Neural cell (in vitro differentiated cells): ENCODE measurements around the gene OR10C1. TPM values are rescaled to one million over a fixed set of nuclear protein-coding genes. Genes with fewer than 3 reads are reported as not detected.

Experiments used
- H2AFZ ChIP-seq: fragments of 200-600, 300-800 bp; sonication (generic), shearing (Covaris generic); 2 replicates; pipeline ENCODE4 v1.6.0; 2014; ENCODE audit warnings: low read depth, mild to moderate bottlenecking, antibody characterized with exemption, low read length, moderate library complexity
- H3F3A ChIP-seq: fragments of 200-600 bp; shearing (Covaris generic); 2 replicates; pipeline ENCODE4 v1.6.1; 2016; ENCODE audit warnings: mild to moderate bottlenecking, moderate library complexity, mixed read lengths, antibody characterized with exemption, low read length; ENCODE audit not compliant: insufficient read depth, poor library complexity, severe bottlenecking
- H3K27ac ChIP-seq: fragments of 200-600, 300-800 bp; sonication (generic), shearing (Covaris generic); 2 replicates; pipeline ENCODE4 v1.5.1; 2014; ENCODE audit warnings: mild to moderate bottlenecking, low read length, moderate library complexity
- H3K27me3 ChIP-seq: fragments of 300-800, 200-600 bp; sonication (generic), shearing (Covaris generic); 2 replicates; pipeline ENCODE4 v1.6.0; 2014; ENCODE audit warnings: mild to moderate bottlenecking, low read depth, low read length, moderate library complexity; ENCODE audit not compliant: insufficient read depth
- H3K36me3 ChIP-seq: fragments of 300-800, 200-600 bp; sonication (generic), shearing (Covaris generic); 2 replicates; pipeline ENCODE4 v1.5.1; 2014; ENCODE audit warnings: mild to moderate bottlenecking, antibody characterized with exemption, low read length, moderate library complexity; ENCODE audit not compliant: insufficient read depth
- H3K4me2 ChIP-seq: fragments of 300-800, 200-600 bp; sonication (generic), shearing (Covaris generic); 2 replicates; pipeline ENCODE4 v1.6.0; 2014; ENCODE audit warnings: mild to moderate bottlenecking, low read length
- H3K4me3 ChIP-seq: fragments of 300-800, 200-600 bp; sonication (generic), shearing (Covaris generic); 2 replicates; pipeline ENCODE4 v1.5.1; 2014; ENCODE audit warnings: mild to moderate bottlenecking, low read length, moderate library complexity
- H3K79me2 ChIP-seq: fragments of 200-600 bp; shearing (Covaris generic); replicated peaks from 2 replicates; pipeline ENCODE4 v1.6.0; 2014; ENCODE audit warnings: mild to moderate bottlenecking, low read length, moderate library complexity; ENCODE audit not compliant: insufficient read depth
- H3K9ac ChIP-seq: fragments of 300-800, 200-600 bp; sonication (generic), shearing (Covaris generic); 2 replicates; pipeline ENCODE4 v1.6.1; 2016; ENCODE audit warnings: mild to moderate bottlenecking, low read length, mixed read lengths
- H3K9me2 ChIP-seq: fragments of 200-600 bp; shearing (Covaris generic); 2 replicates; pipeline ENCODE4 v1.6.1; 2016; ENCODE audit warnings: mild to moderate bottlenecking, low read length, mixed read lengths; ENCODE audit not compliant: insufficient read depth
- H3K9me3 ChIP-seq: fragments of 200-600, 300-800 bp; sonication (generic), shearing (Covaris generic); 2 replicates; pipeline ENCODE4 v1.6.1; 2016; ENCODE audit warnings: mild to moderate bottlenecking, mixed run types, low read length, moderate library complexity, mixed read lengths
- H4K20me1 ChIP-seq: fragments of 200-600 bp; shearing (Covaris generic); 2 replicates; pipeline ENCODE4 v1.6.1; 2016; ENCODE audit warnings: mild to moderate bottlenecking, mixed run types; ENCODE audit not compliant: insufficient read depth
- EP300 ChIP-seq: fragments of 450-650 bp; conservative IDR thresholded peaks from 2 replicates; pipeline ENCODE4 v1.6.1; 2014; ENCODE audit warnings: antibody characterized with exemption, mild to moderate bottlenecking, moderate library complexity; ENCODE audit not compliant: poor library complexity, severe bottlenecking
- EZH2 ChIP-seq: fragments of 200-600, 300-800 bp; shearing (Covaris generic), sonication (generic); IDR thresholded peaks from 2 replicates; pipeline ENCODE4 v1.6.1; 2014; ENCODE audit warnings: antibody characterized with exemption, low read length, borderline replicate concordance, mild to moderate bottlenecking; ENCODE audit not compliant: insufficient read depth, poor library complexity, severe bottlenecking
- MXI1 ChIP-seq: fragments of 450-650 bp; conservative IDR thresholded peaks from 2 replicates; pipeline ENCODE4 v1.6.1; 2014; ENCODE audit warnings: antibody characterized with exemption, mild to moderate bottlenecking; ENCODE audit not compliant: poor library complexity, severe bottlenecking
- POLR2AphosphoS5 ChIP-seq: IDR thresholded peaks from 2 replicates; pipeline ENCODE4 v1.6.1; 2012
- RAD21 ChIP-seq: fragments of 450-650 bp; conservative IDR thresholded peaks from 2 replicates; pipeline ENCODE4 v1.6.1; 2014; ENCODE audit warnings: antibody characterized with exemption, mild to moderate bottlenecking, moderate library complexity
- REST ChIP-seq: IDR thresholded peaks from 2 replicates; pipeline ENCODE4 v1.6.1; 2012; ENCODE audit warnings: borderline replicate concordance
- SMC3 ChIP-seq: fragments of 450-650 bp; conservative IDR thresholded peaks from 2 replicates; pipeline ENCODE4 v1.6.1; 2014; ENCODE audit warnings: antibody characterized with exemption, mild to moderate bottlenecking, moderate library complexity; ENCODE audit not compliant: poor library complexity
- TAF1 ChIP-seq: IDR thresholded peaks from 2 replicates; pipeline ENCODE4 v1.6.1; 2012; ENCODE audit warnings: low read depth
- polyA plus RNA-seq: library from polyadenylated mRNA; depleted of rRNA; stranded (reverse); fragments of >200 nt; gene quantifications from 2 replicates; pipeline ENCODE4 v1.2.3, GENCODE V29; 2014

The OR10C1 gene
- polyA plus RNA-seq, 1 donor from 2014 or later, result not detected

DNA sequence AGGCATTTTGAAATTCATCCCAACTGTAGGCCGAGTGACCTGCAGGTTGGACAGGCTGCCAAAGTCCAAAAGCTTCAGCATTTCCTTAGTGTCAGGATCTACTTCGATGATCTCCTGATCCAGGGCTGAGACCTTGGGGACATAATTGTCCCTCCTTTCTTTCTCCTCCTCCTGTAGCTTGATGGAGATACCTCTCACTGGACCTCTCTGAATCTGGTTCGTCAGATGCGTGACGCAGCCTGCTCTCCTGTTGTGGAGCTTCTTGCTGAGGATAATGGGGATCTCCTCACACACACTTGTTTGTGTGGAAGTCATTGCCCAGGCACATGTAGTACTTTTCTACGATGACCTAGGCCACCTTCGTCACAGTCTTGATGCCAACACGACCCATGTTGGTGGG is 50.2 kb downstream of the OR10C1 start:
- H3K9me2 ChIP-seq, result no peaks in the 10 kb centered on the region
- TF ChIP-seq RAD21 (no peak), REST (no peak), MXI1 (no peak), TAF1 (no peak), EP300 (no peak), EZH2 (no peak), POLR2AphosphoS5 (no peak)

GRCh38 chr6:29490055-29490454 is 50.9 kb downstream of the OR10C1 start:
- Histone ChIP-seq H4K20me1 (no peaks in the 10 kb centered on the region), H2AFZ (no peak overlapping the region), H3K9ac (no peak overlapping the region), H3K4me3 (no peak overlapping the region), H3K9me2 (no peaks in the 10 kb centered on the region), H3K4me2 (no peak overlapping the region), H3K9me3 (no peaks in the 10 kb centered on the region), H3F3A (no peaks in the 10 kb centered on the region), H3K27me3 (no peaks in the 10 kb centered on the region), H3K79me2 (no peaks in the 10 kb centered on the region), H3K27ac (no peak overlapping the region), H3K36me3 (no peaks in the 10 kb centered on the region)
- TF ChIP-seq EZH2 (no peak), RAD21 (no peak), POLR2AphosphoS5 (no peak), SMC3 (no peak), REST (no peak), MXI1 (no peak)

More for the DNA sequence above, 50.2 kb downstream of the OR10C1 start:
- Histone ChIP-seq H3K4me2 (no peak overlapping the region), H3F3A (no peaks in the 10 kb centered on the region), H3K9me3 (no peaks in the 10 kb centered on the region), H2AFZ (no peak overlapping the region), H3K4me3 (no peak overlapping the region), H4K20me1 (no peaks in the 10 kb centered on the region), H3K27ac (no peak overlapping the region), H3K36me3 (no peaks in the 10 kb centered on the region), H3K9ac (no peak overlapping the region), H3K79me2 (no peaks in the 10 kb centered on the region), H3K27me3 (no peaks in the 10 kb centered on the region)
